OCI-M1 (cell line): ENCODE data around the gene SWAP70.

Source experiments
- DNase-seq: peaks from one replicate; lab custom pipeline; 2025; lab: John Stamatoyannopoulos, UW

SWAP70 gene

DNA sequence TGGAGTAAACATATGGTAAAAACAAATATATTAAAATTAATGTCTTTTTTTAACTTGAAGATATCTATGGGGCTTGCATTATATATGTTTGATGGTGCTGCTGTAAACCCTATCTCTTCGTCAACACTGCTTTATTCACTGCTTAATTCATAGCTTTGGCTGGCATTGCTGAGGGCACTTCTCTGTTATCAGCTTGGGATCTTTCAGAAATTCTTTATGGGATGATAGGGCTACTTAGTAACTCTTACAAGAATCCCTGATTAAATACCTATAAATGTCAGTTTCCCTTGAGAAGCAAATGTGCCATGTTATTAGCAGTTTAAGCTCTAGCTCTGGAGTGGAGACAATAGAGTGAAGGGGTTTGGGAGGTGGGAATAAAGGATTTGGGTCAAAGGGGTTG lies 112.3 kb downstream of the SWAP70 start:
- no peak for DNase-seq

- no peak for DNase-seq
These were observed 113.2 kb downstream of the SWAP70 start for GRCh38 chr11:9777066-9777465.

- no peak for DNase-seq
These were observed 113.6 kb downstream of the SWAP70 start for GRCh38 chr11:9777525-9777924.

DNA sequence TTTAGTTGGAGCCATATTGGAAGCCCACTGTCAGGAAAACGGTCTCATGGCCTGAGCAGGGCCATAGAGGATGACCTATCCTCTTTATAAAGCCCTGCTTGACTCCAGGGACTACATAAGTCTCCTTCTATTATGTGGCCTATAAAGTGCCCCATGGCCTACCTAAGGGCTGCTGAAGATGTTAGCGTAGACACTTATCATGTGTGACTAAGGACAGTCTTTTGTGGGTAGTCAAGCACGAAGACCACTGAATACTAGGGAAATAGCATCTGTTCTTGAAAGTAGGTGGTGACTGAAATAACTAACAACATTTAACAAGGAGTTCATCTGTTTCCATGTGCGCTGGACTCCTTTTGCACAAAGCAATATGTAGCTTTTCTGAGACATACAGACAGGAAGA lies 117.1 kb downstream of the SWAP70 start:
- DNase-seq = no peak

- DNase-seq = no peak
These were observed 120.1 kb downstream of the SWAP70 start for GRCh38 chr11:9783986-9784385.

- peak; percentile 67 for DNase-seq
These were observed 120.9 kb downstream of the SWAP70 start for GRCh38 chr11:9784602-9785315.

DNA sequence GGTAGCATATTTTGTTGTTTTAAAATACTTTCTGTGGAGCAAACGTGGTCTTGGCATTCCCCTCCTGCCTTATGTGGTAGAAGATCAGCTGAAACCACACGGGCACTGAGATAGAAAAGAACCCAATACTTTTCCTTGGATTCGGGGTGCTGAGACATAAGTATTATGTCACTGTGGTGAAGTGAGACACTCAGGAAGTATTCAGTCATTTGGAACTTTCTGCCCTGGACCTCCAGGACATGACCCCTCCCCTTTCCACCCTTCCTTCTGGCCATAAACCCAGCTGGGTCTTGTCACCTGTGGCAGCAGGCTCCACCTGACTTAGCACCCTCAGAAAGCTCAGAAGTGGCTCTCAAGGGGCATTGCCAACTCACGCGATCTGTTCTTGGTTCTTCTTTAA lies 123.4 kb downstream of the SWAP70 start:
- no peak for DNase-seq

GRCh38 chr11:9787981-9788521 lies 124.2 kb downstream of the SWAP70 start:
- peak; percentile 5 for DNase-seq

DNA sequence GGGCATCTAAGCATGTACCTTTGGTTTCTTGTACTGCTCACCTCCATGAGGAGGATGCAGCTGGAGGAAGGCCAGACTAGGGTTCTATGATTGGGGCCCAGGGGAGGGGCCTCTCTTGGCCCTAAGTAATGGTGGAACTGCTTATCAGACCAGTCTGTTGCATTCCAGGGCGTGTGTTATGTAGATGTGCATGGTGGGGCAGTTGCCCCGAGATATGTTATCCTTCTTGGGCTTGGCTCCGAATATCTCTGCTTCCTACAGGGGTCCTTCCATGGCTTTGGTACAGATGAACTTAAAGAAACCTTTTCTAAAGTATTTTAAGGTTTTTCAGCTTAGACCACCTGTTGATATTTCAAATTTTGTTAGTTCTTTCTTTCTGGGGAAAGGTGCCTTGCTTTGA lies 126.0 kb downstream of the SWAP70 start:
- DNase-seq = peak; percentile 25

- DNase-seq = no peak
These were observed 126.8 kb downstream of the SWAP70 start for GRCh38 chr11:9790703-9791102.

DNA sequence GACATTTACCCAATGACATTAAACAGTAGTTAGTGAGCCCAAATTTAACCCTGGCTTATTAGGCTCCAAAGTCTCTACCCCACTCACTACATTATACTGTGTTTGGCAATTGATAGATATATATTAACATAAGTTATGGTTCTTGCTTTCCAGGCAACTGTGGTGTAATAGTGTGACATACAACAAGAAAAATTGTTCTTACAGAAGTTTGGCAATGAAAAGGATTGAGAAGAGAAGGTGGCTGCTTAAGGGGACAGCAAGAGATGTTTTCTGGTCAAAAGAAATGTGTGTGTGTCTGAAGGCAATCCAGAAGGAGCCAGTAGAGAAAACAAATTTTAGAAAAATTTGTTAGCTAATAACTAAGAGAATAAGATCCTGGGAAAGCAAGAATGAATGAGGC lies 132.4 kb downstream of the SWAP70 start:
- no peak for DNase-seq

GRCh38 chr11:9796854-9797253 lies 133.0 kb downstream of the SWAP70 start:
- no peak for DNase-seq

DNA sequence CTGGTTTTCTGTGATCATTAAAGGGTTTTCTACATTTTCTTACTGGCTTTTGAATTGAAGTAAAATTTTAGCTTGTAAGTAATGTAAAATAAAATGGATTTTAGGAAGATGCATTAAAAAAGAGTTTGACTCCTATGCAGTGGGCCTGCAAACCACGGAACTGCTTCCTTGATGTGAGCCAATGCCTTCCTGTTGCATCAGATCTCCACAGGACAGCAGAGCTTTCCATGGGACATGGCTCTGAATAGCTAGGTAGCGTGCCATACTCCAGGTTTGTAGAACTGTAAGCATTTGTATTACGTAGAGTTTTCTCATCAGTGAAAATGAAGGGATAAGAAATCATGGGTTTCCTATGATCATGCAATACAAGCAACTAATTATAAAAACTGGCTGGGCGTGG lies 133.4 kb downstream of the SWAP70 start:
- no peak for DNase-seq

- no peak for DNase-seq
These were observed 136.0 kb downstream of the SWAP70 start for GRCh38 chr11:9799886-9800285.

DNA sequence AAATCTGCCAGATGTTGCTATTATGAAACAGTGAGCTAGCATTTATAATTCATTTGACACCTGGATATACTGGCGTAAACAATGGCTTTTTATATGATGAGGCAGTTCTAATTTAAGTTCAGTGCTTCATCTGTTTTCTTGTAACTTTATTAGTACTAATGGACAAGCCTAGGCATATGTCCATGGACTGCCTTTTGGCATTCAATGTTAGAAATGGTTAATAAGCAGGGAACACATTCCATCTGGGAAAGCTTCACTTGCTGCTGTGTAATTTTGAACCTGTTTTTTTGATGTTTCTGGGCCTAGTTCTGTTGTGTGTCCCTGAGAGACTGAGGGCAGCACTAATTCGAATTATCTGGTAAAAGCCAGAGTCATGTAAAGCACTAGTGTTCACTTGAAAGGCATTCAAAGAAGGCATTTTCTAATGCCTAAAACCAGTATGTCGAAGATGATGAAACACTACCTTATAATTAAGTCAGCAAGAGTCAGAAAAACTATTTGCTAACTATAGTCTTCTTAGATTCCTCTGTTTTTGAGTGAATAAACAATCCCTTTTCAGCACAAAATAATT lies 138.5 kb downstream of the SWAP70 start:
- DNase-seq = peak; percentile 42
